SU-DHL-6 (cell line): ENCODE measurements around the gene RIMBP2.

Experiments used
- H2AFZ ChIP-seq: fragments of 200-600 bp; sonication (generic); 2 replicates; pipeline ENCODE4 v1.6.1; 2014; ENCODE audit warnings: low read depth, mild to moderate bottlenecking, moderate library complexity, mixed read lengths, antibody characterized with exemption, low read length; ENCODE audit not compliant: severe bottlenecking
- H3F3A ChIP-seq: fragments of 200-600 bp; shearing (Covaris generic); 2 replicates; pipeline ENCODE4 v1.6.0; 2016; ENCODE audit warnings: antibody characterized with exemption, mild to moderate bottlenecking; ENCODE audit not compliant: insufficient read depth
- H3K27ac ChIP-seq: fragments of 200-600 bp; sonication (generic); 2 replicates; pipeline ENCODE4 v1.5.1; 2016; ENCODE audit warnings: low read depth, mild to moderate bottlenecking, low read length, moderate library complexity, mixed read lengths
- H3K27me3 ChIP-seq: fragments of 200-600 bp; sonication (generic), shearing (Covaris generic); 2 replicates; pipeline ENCODE4 v1.6.0; 2014; ENCODE audit warnings: mild to moderate bottlenecking, low read length
- H3K36me3 ChIP-seq: fragments of 200-600 bp; sonication (generic); 2 replicates; pipeline ENCODE4 v1.6.1; 2014; ENCODE audit warnings: mild to moderate bottlenecking, low read length, mixed read lengths
- H3K4me2 ChIP-seq: fragments of 300-600, 200-600 bp; shearing (Covaris generic), sonication (generic); 2 replicates; pipeline ENCODE4 v1.6.0; 2014; ENCODE audit warnings: low read length, low read depth, mild to moderate bottlenecking; ENCODE audit not compliant: poor library complexity, severe bottlenecking
- H3K4me3 ChIP-seq: fragments of 200-600 bp; sonication (generic); 2 replicates; pipeline ENCODE4 v1.5.1; 2014; ENCODE audit warnings: antibody characterized with exemption, low read length, mild to moderate bottlenecking, mixed read lengths; ENCODE audit not compliant: insufficient read depth, poor library complexity, severe bottlenecking
- H3K79me2 ChIP-seq: fragments of 200-600 bp; sonication (generic); 2 replicates; pipeline ENCODE4 v1.6.1; 2014; ENCODE audit warnings: mild to moderate bottlenecking, low read length, moderate library complexity; ENCODE audit not compliant: insufficient read depth
- H3K9ac ChIP-seq: fragments of 200-600 bp; sonication (generic); 2 replicates; pipeline ENCODE4 v1.7.0; 2014; ENCODE audit warnings: mild to moderate bottlenecking, low read length
- H3K9me2 ChIP-seq: fragments of 200-600 bp; sonication (generic); replicated peaks from 2 replicates; pipeline ENCODE4 v1.6.1; 2014; ENCODE audit warnings: low read length; ENCODE audit not compliant: insufficient read depth
- H3K9me3 ChIP-seq: fragments of 200-600 bp; sonication (generic); 2 replicates; pipeline ENCODE4 v1.6.1; 2014; ENCODE audit warnings: low read length, mixed read lengths; ENCODE audit not compliant: insufficient read depth
- H4K20me1 ChIP-seq: fragments of 200-600 bp; sonication (generic); 2 replicates; pipeline ENCODE4 v1.6.1; 2014; ENCODE audit warnings: low read depth, mild to moderate bottlenecking, antibody characterized with exemption, low read length, moderate library complexity, mixed read lengths
- CTCF ChIP-seq: fragments of 200-600 bp; sonication (generic); IDR thresholded peaks from one replicate; pipeline ENCODE4 v1.5.1; 2017; ENCODE audit warnings: antibody characterized with exemption, mild to moderate bottlenecking, low read length, moderate library complexity; ENCODE audit not compliant: insufficient read depth, poor library complexity, severe bottlenecking
- EZH2phosphoT487 ChIP-seq: fragments of 200-600 bp; sonication (generic), shearing (Covaris generic); conservative IDR thresholded peaks from 2 replicates; pipeline ENCODE4 v1.6.1; 2018; ENCODE audit warnings: mild to moderate bottlenecking, antibody characterized with exemption, low read length, moderate library complexity, mixed read lengths

Gene RIMBP2

GRCh38 chr12:130385193-130385592 is 330.9 kb downstream of the RIMBP2 start:
- Histone ChIP-seq H2AFZ (no peak overlapping the region), H3K4me3 (no peak overlapping the region), H3K4me2 (no peak overlapping the region), H3K27me3 (no peaks in the 10 kb centered on the region), H4K20me1 (no peaks in the 10 kb centered on the region), H3K9me3 (peaks cover 20% of the 10 kb centered on the region; the same call in 1 of the 2 replicates), H3K9ac (no peak overlapping the region), H3K27ac (no peak overlapping the region), H3F3A (0 out of 2 replicates have a peak, but pooled peaks cover 6% of the 10 kb centered on the region), H3K9me2 (no peaks in the 10 kb centered on the region), H3K36me3 (no peaks in the 10 kb centered on the region), H3K79me2 (no peaks in the 10 kb centered on the region)
- TF ChIP-seq CTCF = no peak
- TF ChIP-seq EZH2phosphoT487 = no peak

GRCh38 chr12:130384234-130384633 is 331.9 kb downstream of the RIMBP2 start:
- Histone ChIP-seq H4K20me1 (no peaks in the 10 kb centered on the region), H2AFZ (no peak overlapping the region)

GRCh38 chr12:130382818-130383217 is 333.3 kb downstream of the RIMBP2 start:
- no peaks in the 10 kb centered on the region for H3K79me2 ChIP-seq
- no peaks in the 10 kb centered on the region for H3K36me3 ChIP-seq
- TF ChIP-seq CTCF (no peak), EZH2phosphoT487 (no peak)
- H3F3A ChIP-seq = 0 out of 2 replicates have a peak, but pooled peaks cover 4% of the 10 kb centered on the region
- no peak overlapping the region for H2AFZ ChIP-seq
- no peak overlapping the region for H3K4me2 ChIP-seq
- H3K9ac ChIP-seq = no peak overlapping the region
- no peaks in the 10 kb centered on the region for H3K9me2 ChIP-seq
- H3K9me3 ChIP-seq = peaks cover 12% of the 10 kb centered on the region; the same call in 1 of the 2 replicates
- no peaks in the 10 kb centered on the region for H4K20me1 ChIP-seq
- no peaks in the 10 kb centered on the region for H3K27me3 ChIP-seq
- H3K27ac ChIP-seq = no peak overlapping the region
- no peak overlapping the region for H3K4me3 ChIP-seq

More at GRCh38 chr12:130384234-130384633, 331.9 kb downstream of the RIMBP2 start:
- Histone ChIP-seq H3K36me3 (no peaks in the 10 kb centered on the region), H3K9me2 (no peaks in the 10 kb centered on the region), H3K9ac (no peak overlapping the region), H3K4me3 (no peak overlapping the region), H3K27me3 (no peaks in the 10 kb centered on the region), H3K9me3 (peaks cover 20% of the 10 kb centered on the region; the same call in 1 of the 2 replicates), H3K27ac (no peak overlapping the region), H3K4me2 (no peak overlapping the region), H3K79me2 (no peaks in the 10 kb centered on the region), H3F3A (0 out of 2 replicates have a peak, but pooled peaks cover 6% of the 10 kb centered on the region)
- TF ChIP-seq CTCF = no peak
- no peak for TF ChIP-seq EZH2phosphoT487
